Esophagus muscularis mucosa (tissue), 4 donors: ENCODE measurements around the gene CASP9. TPM values are rescaled to one million over a fixed set of nuclear protein-coding genes. Genes with fewer than 3 reads are reported as not detected.

Experiments
- DNase-seq: peaks from one replicate; pipeline ENCODE4 v3.0.0-alpha.2; 2017; ENCODE audit errors: extremely low spot score
- H3K27ac ChIP-seq, 4 donors: fragments of 200-600 bp; sonication (generic); replicated peaks in 1 of 4; 1 replicate in 3 of 4; 2 replicates in 1 of 4; pipeline ENCODE4 v1.5.1; 2016 to 2019; ENCODE audit warnings: mild to moderate bottlenecking in 1 of 4
- H3K27me3 ChIP-seq, 4 donors: fragments of 200-600 bp; sonication (generic); one replicate each; pipeline versions ENCODE4 v1.5.1 to v1.6.0; 2016 to 2019
- H3K36me3 ChIP-seq, 4 donors: fragments of 200-600 bp; sonication (generic); one replicate each; pipeline ENCODE4 v1.5.1; 2016 to 2019
- H3K4me1 ChIP-seq, 4 donors: fragments of 200-600 bp; sonication (generic); one replicate each; pipeline ENCODE4 v1.5.1; 2016 to 2019
- H3K4me3 ChIP-seq, 4 donors: fragments of 200-600 bp; sonication (generic); 1 replicate in 2 of 4; 2 replicates in 2 of 4; pipeline ENCODE4 v1.5.1; 2016 to 2019; ENCODE audit warnings: mild to moderate bottlenecking in 4 of 4, moderate library complexity in 1 of 4
- H3K9me3 ChIP-seq, 4 donors: fragments of 200-600 bp; sonication (generic); 1 replicate in 3 of 4; 2 replicates in 1 of 4; pipeline ENCODE4 v1.5.1; 2016 to 2019
- EP300 ChIP-seq: sonication (generic); formaldehyde crosslinking; IDR thresholded peaks from one replicate; pipeline ENCODE4 v1.6.1; 2017; ENCODE audit warnings: antibody characterized with exemption
- POLR2A ChIP-seq: fragments of 450-650 bp; IDR thresholded peaks from one replicate; pipeline ENCODE4 v1.6.1; 2017; ENCODE audit warnings: antibody characterized with exemption, moderate library complexity, mild to moderate bottlenecking, low read depth
- POLR2AphosphoS5 ChIP-seq, 2 donors: sonication (generic); formaldehyde crosslinking; IDR thresholded peaks; one replicate each; pipeline ENCODE4 v1.6.1; 2017; ENCODE audit warnings: antibody characterized with exemption in 2 of 2
- WGBS: methylation state at CpG from one replicate; pipeline ENCODE4 v1.1.5; 2018; 5-methylcytosine and 5-hydroxymethylcytosine counted together
- intact Hi-C: fragments of 100-400 bp; cut with DNase I; formaldehyde crosslinking; loops from one replicate; pipeline ENCODE4 v1.15.1; 2023
- total RNA-seq, 4 donors: library from RNA; depleted of rRNA; stranded (reverse); fragments of >200 nt; gene quantifications; one replicate each; pipeline versions ENCODE4 v1.1.0 to v1.2.1, GENCODE V29; 2016
- TF ChIP-seq, protein P1 (sequence below), 3 experiments: fragments of 200-600 bp in 2 of 3; fragments of 450-650 bp in 1 of 3; sonication (generic) in 2 of 3; IDR thresholded peaks; one replicate each; pipeline ENCODE4 v1.5.1; 2017 to 2019; ENCODE audit warnings: antibody characterized with exemption in 3 of 3, mild to moderate bottlenecking in 2 of 3, moderate library complexity in 1 of 3

CASP9 gene
- total RNA-seq, 4 donors from 2014 or later, result 9.1 to 12.6 (median 11.0) TPM

DNA sequence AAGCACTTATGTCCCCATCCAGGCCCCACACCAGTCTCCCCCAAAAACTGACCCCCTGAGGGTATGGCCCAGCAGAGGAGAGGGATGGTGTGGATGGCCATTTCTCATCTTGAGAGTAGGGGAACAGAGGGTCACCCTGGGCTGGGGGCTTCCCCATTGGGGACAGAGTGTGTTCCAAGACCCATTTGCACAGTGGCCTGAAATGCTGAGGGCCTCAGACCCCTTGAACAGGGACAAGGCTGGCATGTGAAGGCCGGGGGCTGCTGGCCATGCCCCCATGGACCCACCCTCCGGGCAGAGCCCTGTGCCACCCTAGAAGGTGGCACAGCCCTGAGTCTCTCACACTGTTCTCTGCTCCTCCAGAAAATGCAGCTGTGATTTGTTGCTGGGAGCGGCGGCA is 77.8 kb downstream of the CASP9 start:
- intact Hi-C loops, result no loop called here
- Histone ChIP-seq H3K9me3 (peaks cover 0 to 3% (median 0%) of the 10 kb centered on the region in 4 donors), H3K36me3 (no peaks in the 10 kb centered on the region), H3K4me1 (no peaks in the 10 kb centered on the region), H3K4me3 (no peak overlapping the region), H3K27ac (no peak overlapping the region), H3K27me3 (no peaks in the 10 kb centered on the region)
- no peak for DNase-seq
- WGBS, result 89% methylated on average over 4 of the region's 4 CpGs
- TF ChIP-seq POLR2AphosphoS5 (IDR thresholded peaks at IDR 0.05) (no peak), POLR2A (no peak), EP300 (no peak)
- TF ChIP-seq, protein P1, sequence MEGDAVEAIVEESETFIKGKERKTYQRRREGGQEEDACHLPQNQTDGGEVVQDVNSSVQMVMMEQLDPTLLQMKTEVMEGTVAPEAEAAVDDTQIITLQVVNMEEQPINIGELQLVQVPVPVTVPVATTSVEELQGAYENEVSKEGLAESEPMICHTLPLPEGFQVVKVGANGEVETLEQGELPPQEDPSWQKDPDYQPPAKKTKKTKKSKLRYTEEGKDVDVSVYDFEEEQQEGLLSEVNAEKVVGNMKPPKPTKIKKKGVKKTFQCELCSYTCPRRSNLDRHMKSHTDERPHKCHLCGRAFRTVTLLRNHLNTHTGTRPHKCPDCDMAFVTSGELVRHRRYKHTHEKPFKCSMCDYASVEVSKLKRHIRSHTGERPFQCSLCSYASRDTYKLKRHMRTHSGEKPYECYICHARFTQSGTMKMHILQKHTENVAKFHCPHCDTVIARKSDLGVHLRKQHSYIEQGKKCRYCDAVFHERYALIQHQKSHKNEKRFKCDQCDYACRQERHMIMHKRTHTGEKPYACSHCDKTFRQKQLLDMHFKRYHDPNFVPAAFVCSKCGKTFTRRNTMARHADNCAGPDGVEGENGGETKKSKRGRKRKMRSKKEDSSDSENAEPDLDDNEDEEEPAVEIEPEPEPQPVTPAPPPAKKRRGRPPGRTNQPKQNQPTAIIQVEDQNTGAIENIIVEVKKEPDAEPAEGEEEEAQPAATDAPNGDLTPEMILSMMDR (IDR thresholded peaks at IDR 0.05), result no peak

DNA sequence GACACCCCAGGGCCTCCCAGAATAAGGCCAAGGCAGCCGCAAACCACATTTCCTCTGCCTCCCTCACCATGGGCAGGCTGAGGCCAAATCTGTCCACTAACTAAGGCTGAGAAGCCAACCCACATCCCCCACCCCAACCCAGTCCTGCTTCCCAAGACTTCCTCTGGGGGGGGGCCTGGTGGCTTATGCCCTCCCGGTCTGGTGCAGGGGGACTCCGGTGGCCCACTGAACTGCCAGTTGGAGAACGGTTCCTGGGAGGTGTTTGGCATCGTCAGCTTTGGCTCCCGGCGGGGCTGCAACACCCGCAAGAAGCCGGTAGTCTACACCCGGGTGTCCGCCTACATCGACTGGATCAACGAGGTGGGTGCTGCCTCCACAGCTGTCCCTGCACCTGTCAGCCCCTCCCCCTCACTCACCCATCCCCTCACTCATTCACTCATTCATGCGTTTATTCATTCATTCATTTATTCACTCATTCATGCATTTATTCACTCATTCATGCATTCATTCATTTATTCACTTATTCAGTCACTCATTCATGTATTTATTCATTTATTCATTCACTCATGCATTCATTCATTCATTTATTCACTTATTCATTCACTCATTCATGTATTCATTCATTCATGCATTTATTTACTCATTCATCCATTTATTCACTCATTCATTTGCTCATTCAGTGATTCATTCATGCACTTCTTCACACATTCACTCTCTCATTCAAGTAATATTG is 78.5 kb downstream of the CASP9 start:
- Histone ChIP-seq H3K27me3 (no peaks in the 10 kb centered on the region), H3K27ac (no peak overlapping the region), H3K4me3 (no peak overlapping the region), H3K36me3 (no peaks in the 10 kb centered on the region), H3K9me3 (no peaks in the 10 kb centered on the region), H3K4me1 (no peaks in the 10 kb centered on the region)
- TF ChIP-seq EP300 (no peak), POLR2AphosphoS5 (IDR thresholded peaks at IDR 0.05) (no peak), POLR2A (no peak)
- TF ChIP-seq, protein P1 (IDR thresholded peaks at IDR 0.05), result no peak
- intact Hi-C loops, result no loop called here
- 80% methylated on average over 12 of the region's 14 CpGs for WGBS
- no peak for DNase-seq

DNA sequence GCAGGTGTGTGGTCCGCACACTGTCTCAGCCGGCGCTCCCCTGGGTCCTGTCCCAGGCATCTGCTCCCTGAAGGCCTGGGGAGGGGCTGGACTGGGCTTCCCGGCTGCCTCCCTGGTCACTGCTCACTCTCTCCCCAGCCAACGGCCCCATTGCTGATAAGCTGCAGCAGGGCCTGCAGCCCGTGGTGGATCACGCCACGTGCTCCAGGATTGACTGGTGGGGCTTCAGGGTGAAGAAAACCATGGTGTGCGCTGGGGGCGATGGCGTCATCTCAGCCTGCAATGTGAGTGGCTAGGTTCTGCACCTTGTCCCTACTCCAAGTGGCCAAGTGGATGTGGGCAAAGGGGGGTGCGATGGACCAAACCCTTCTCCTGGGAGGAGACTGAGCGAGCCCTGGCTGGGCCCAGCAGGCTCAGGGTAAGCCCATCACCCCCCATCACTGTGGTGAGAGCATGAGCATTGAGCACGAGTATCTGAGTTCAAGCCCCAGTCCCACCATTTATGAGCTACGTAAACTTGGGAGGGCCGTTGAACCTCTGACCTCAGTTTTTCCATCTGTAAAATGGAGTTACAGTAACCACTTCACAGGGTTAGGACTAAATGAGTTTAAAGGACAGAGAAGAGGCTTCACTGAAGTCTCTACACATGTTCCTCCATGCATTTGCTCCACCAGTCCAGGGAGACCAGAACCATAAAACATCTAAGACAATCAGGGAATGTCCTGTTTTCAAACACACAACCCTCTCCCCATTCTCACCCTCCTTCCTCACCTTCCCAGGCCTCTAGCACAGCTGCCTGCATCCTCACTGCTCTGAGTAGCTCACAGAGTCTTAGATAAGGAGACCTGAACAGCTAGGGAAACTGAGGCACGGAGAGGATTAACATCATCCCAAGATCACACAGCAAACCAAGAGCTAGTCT is 79.3 kb downstream of the CASP9 start:
- no peaks in the 10 kb centered on the region for H3K9me3 ChIP-seq
- no peak for DNase-seq
- TF ChIP-seq POLR2AphosphoS5 (IDR thresholded peaks at IDR 0.05), result no peak
- TF ChIP-seq EP300, result no peak
- TF ChIP-seq, protein P1 (IDR thresholded peaks at IDR 0.05), result no peak
- no peak for TF ChIP-seq POLR2A
- H3K27ac ChIP-seq, result no peak overlapping the region
- 81% methylated on average over 12 of the region's 17 CpGs for WGBS
- H3K4me1 ChIP-seq, result no peaks in the 10 kb centered on the region
- H3K27me3 ChIP-seq, result no peaks in the 10 kb centered on the region
- H3K4me3 ChIP-seq, result no peak overlapping the region
- intact Hi-C loops, result no loop called here
- H3K36me3 ChIP-seq, result no peaks in the 10 kb centered on the region

DNA sequence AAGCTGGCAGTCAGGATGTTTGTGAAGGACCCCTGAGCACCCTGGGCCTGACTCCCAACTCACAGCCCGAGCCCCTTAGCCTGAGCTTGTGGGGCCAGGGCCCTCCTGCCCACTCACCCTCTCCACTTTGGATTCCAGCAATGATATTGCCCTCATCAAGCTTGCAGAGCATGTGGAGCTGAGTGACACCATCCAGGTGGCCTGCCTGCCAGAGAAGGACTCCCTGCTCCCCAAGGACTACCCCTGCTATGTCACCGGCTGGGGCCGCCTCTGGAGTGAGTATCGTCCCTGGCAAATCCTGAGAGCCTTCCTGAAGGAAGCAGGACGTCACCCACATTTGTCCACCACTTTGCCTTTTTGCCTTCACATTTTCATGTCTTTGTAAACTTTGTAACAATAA is 80.7 kb downstream of the CASP9 start:
- Histone ChIP-seq H3K36me3 (no peaks in the 10 kb centered on the region), H3K4me1 (no peaks in the 10 kb centered on the region), H3K4me3 (no peak overlapping the region), H3K27me3 (no peaks in the 10 kb centered on the region), H3K9me3 (no peaks in the 10 kb centered on the region), H3K27ac (no peak overlapping the region)
- TF ChIP-seq POLR2A (no peak), EP300 (no peak), POLR2AphosphoS5 (IDR thresholded peaks at IDR 0.05) (no peak)
- TF ChIP-seq, protein P1 (IDR thresholded peaks at IDR 0.05), result no peak
- DNase-seq, result no peak
- intact Hi-C loops, result no loop called here
- 68% methylated on average over 5 of the region's 5 CpGs for WGBS
